H9 (cell line): ENCODE measurements around the gene PRMT5. TPM values are rescaled to one million over a fixed set of nuclear protein-coding genes. Genes with fewer than 3 reads are reported as not detected.

Experiments
- DNase-seq: peaks from one replicate; pipeline ENCODE4 v3.0.0-alpha.2; 2017
- H2AFZ ChIP-seq: one replicate; pipeline ENCODE4 v1.6.1; 2013; ENCODE audit warnings: mild to moderate bottlenecking, low read length, control low read depth, moderate library complexity
- H2AK5ac ChIP-seq: 2 replicates; pipeline ENCODE4 v1.6.1; 2013; ENCODE audit warnings: low read length, control low read depth, mixed read lengths; ENCODE audit not compliant: insufficient read length
- H2BK120ac ChIP-seq: one replicate; pipeline ENCODE4 v1.6.1; 2013; ENCODE audit warnings: low read depth, mild to moderate bottlenecking, low read length, control low read depth, inconsistent platforms; ENCODE audit not compliant: poor library complexity, severe bottlenecking
- H2BK12ac ChIP-seq: 2 replicates; pipeline ENCODE4 v1.6.1; 2013; ENCODE audit warnings: low read length, control low read depth, mixed read lengths, low read depth; ENCODE audit not compliant: insufficient read length
- H2BK15ac ChIP-seq: 2 replicates; pipeline ENCODE4 v1.6.1; 2013; ENCODE audit warnings: low read depth, low read length, control low read depth
- H2BK20ac ChIP-seq: one replicate; pipeline ENCODE4 v1.6.1; 2013; ENCODE audit warnings: low read depth, mild to moderate bottlenecking, low read length, control low read depth, inconsistent platforms; ENCODE audit not compliant: poor library complexity, severe bottlenecking
- H2BK5ac ChIP-seq: 2 replicates; pipeline ENCODE4 v1.6.1; 2013; ENCODE audit warnings: low read length, control low read depth, mixed read lengths; ENCODE audit not compliant: insufficient read length
- H3K14ac ChIP-seq: 2 replicates; pipeline ENCODE4 v1.6.1; 2013; ENCODE audit warnings: low read length, control low read depth; ENCODE audit not compliant: insufficient read depth
- H3K18ac ChIP-seq: 2 replicates; pipeline ENCODE4 v1.6.1; 2013; ENCODE audit warnings: low read depth, mild to moderate bottlenecking, mixed read lengths, low read length, control low read depth; ENCODE audit not compliant: insufficient read length
- H3K23ac ChIP-seq: 2 replicates; pipeline ENCODE4 v1.6.1; 2013; ENCODE audit warnings: low read length, control low read depth, mixed read lengths, low read depth; ENCODE audit not compliant: insufficient read length
- H3K23me2 ChIP-seq: 2 replicates; pipeline ENCODE4 v1.6.1; 2013; ENCODE audit warnings: low read depth, mild to moderate bottlenecking, mixed read lengths, low read length, control low read depth; ENCODE audit not compliant: insufficient read length, poor library complexity, severe bottlenecking
- H3K27ac ChIP-seq: 2 replicates; pipeline ENCODE4 v1.5.1; 2013; ENCODE audit warnings: low read length, control low read depth, mixed read lengths, low read depth; ENCODE audit not compliant: insufficient read length
- H3K27me3 ChIP-seq: 2 replicates; pipeline ENCODE4 v1.6.1; 2013; ENCODE audit warnings: low read length, control low read depth, inconsistent platforms; ENCODE audit not compliant: insufficient read depth
- H3K4ac ChIP-seq: 2 replicates; pipeline ENCODE4 v1.6.1; 2013; ENCODE audit warnings: low read depth, mild to moderate bottlenecking, control low read depth, inconsistent platforms, low read length, moderate library complexity
- H3K4me1 ChIP-seq: 2 replicates; pipeline ENCODE4 v1.6.1; 2013; ENCODE audit warnings: low read length, control low read depth, inconsistent platforms; ENCODE audit not compliant: insufficient read depth
- H3K4me2 ChIP-seq: 2 replicates; pipeline ENCODE4 v1.6.1; 2013; ENCODE audit warnings: low read length, control low read depth, mixed read lengths; ENCODE audit not compliant: insufficient read length, insufficient read depth
- H3K56ac ChIP-seq: 2 replicates; pipeline ENCODE4 v1.6.1; 2013; ENCODE audit warnings: low read depth, mild to moderate bottlenecking, mixed read lengths, low read length, control low read depth; ENCODE audit not compliant: insufficient read length
- H3K79me1 ChIP-seq: 2 replicates; pipeline ENCODE4 v1.6.1; 2013; ENCODE audit warnings: low read depth, mild to moderate bottlenecking, moderate library complexity, low read length, control low read depth, inconsistent platforms; ENCODE audit not compliant: insufficient read depth, poor library complexity, severe bottlenecking
- H3K79me2 ChIP-seq: 2 replicates; pipeline ENCODE4 v1.6.1; 2013; ENCODE audit warnings: low read length, control low read depth, inconsistent platforms; ENCODE audit not compliant: insufficient read depth
- H3K9ac ChIP-seq: 2 replicates; pipeline ENCODE4 v1.6.1; 2013; ENCODE audit warnings: low read length, control low read depth, mixed read lengths; ENCODE audit not compliant: insufficient read length; ENCODE audit errors: extremely low read depth
- H3K9me3 ChIP-seq: one replicate; pipeline ENCODE4 v1.6.1; 2013; ENCODE audit warnings: low read depth, low read length, inconsistent platforms; ENCODE audit not compliant: control insufficient read depth
- H3T11ph ChIP-seq: one replicate; pipeline ENCODE4 v1.6.1; 2013; ENCODE audit warnings: mild to moderate bottlenecking, low read length, control low read depth, inconsistent platforms
- H4K20me1 ChIP-seq: one replicate; pipeline ENCODE4 v1.6.1; 2013; ENCODE audit not compliant: control insufficient read depth, insufficient read length, insufficient read depth
- H4K5ac ChIP-seq: 2 replicates; pipeline ENCODE4 v1.6.1; 2013; ENCODE audit warnings: low read depth, mild to moderate bottlenecking, mixed read lengths, low read length, control low read depth; ENCODE audit not compliant: insufficient read length
- H4K8ac ChIP-seq: replicated peaks from 2 replicates; pipeline ENCODE4 v1.6.1; 2013; ENCODE audit warnings: low read length, control low read depth, mixed read lengths, low read depth; ENCODE audit not compliant: insufficient read length
- H4K91ac ChIP-seq: 2 replicates; pipeline ENCODE4 v1.6.1; 2013; ENCODE audit warnings: low read depth, mild to moderate bottlenecking, moderate library complexity, mixed read lengths, low read length, control low read depth; ENCODE audit not compliant: insufficient read length
- H3K27ac Mint-ChIP-seq, 3 experiments: 2 replicates in 2 of 3; 3 replicates in 1 of 3; pipeline ENCODE4 v1.8.0; 2020 to 2021; ENCODE audit warnings: mixed read lengths in 3 of 3, mild to moderate bottlenecking in 1 of 3, moderate library complexity in 1 of 3
- H3K27me3 Mint-ChIP-seq: 2 replicates; pipeline ENCODE4 v1.8.0; 2021; ENCODE audit warnings: low read depth, mild to moderate bottlenecking, moderate library complexity, mixed read lengths
- H3K36me3 Mint-ChIP-seq, 3 experiments: 2 replicates in 2 of 3; 3 replicates in 1 of 3; pipeline ENCODE4 v1.8.0; 2020 to 2021; ENCODE audit warnings: low read depth in 3 of 3, mixed read lengths in 3 of 3; ENCODE audit not compliant: insufficient read depth in 1 of 3
- H3K4me1 Mint-ChIP-seq, 2 experiments: 2 replicates each; pipeline ENCODE4 v1.8.0; 2020; ENCODE audit warnings: mixed read lengths in 2 of 2
- H3K4me3 Mint-ChIP-seq, 2 experiments: 2 replicates in 1 of 2; 3 replicates in 1 of 2; pipeline ENCODE4 v1.8.0; 2020 to 2021; ENCODE audit warnings: mild to moderate bottlenecking in 2 of 2, mixed read lengths in 2 of 2, moderate library complexity in 1 of 2
- H3K9me3 Mint-ChIP-seq, 2 experiments: 2 replicates in 1 of 2; 3 replicates in 1 of 2; pipeline ENCODE4 v1.8.0; 2020; ENCODE audit warnings: mild to moderate bottlenecking in 2 of 2, mixed read lengths in 2 of 2, moderate library complexity in 1 of 2
- CTCF ChIP-seq: fragments of 200-600 bp; sonication (generic); conservative IDR thresholded peaks from 3 replicates; pipeline ENCODE4 v1.8.0; 2021; ENCODE audit warnings: antibody characterized with exemption, mild to moderate bottlenecking
- WGBS: extraction: QIAGEN DNeasy Blood & Tissue Kit; methylation state at CpG from one replicate; pipeline ENCODE4 v1.1.7; 2013; ENCODE audit warnings: missing lambda C conversion rate, low lambda C conversion rate, mixed read lengths; ENCODE audit not compliant: insufficient read length; ENCODE audit errors: extremely low coverage; 5-methylcytosine and 5-hydroxymethylcytosine counted together
- total RNA-seq: library from RNA; stranded (reverse); gene quantifications from 2 replicates; pipeline ENCODE4 v1.2.1, GENCODE V29; 2021

The PRMT5 gene
- total RNA-seq, 1 experiment from 2014 or later = 141 TPM

- Histone ChIP-seq H2AK5ac (no peak overlapping the region), H3K9me3 (no peaks in the 10 kb centered on the region), H2AFZ (no peak overlapping the region), H3K23me2 (no peaks in the 10 kb centered on the region), H3K27me3 (no peaks in the 10 kb centered on the region), H3K23ac (no peak overlapping the region), H3K4me2 (no peak overlapping the region), H3K4ac (no peak overlapping the region), H2BK15ac (no peak overlapping the region), H4K5ac (no peak overlapping the region), H2BK20ac (no peak overlapping the region), H3K9ac (no peak overlapping the region), H2BK120ac (no peak overlapping the region), H3K79me2 (no peaks in the 10 kb centered on the region), H3K27ac (no peak overlapping the region), H3T11ph (no peak overlapping the region), H3K18ac (no peak overlapping the region), H4K91ac (no peak overlapping the region), H3K79me1 (no peaks in the 10 kb centered on the region), H2BK5ac (no peak overlapping the region), H4K20me1 (no peaks in the 10 kb centered on the region), H3K4me1 (no peaks in the 10 kb centered on the region), H2BK12ac (no peak overlapping the region), H4K8ac (no peak overlapping the region), H3K56ac (no peak overlapping the region), H3K14ac (no peak overlapping the region)
- no peak for DNase-seq
- no peaks in the 10 kb centered on the region for H3K9me3 Mint-ChIP-seq
- no peak overlapping the region; a peak in 1 of 7 replicates for H3K27ac Mint-ChIP-seq
- no CpG with 5 or more reads among the region's 2 CpGs for WGBS
- H3K4me1 Mint-ChIP-seq = peaks cover 11 to 15% of the 10 kb centered on the region in 2 experiments
- peaks cover 4% of the 10 kb centered on the region for H3K27me3 Mint-ChIP-seq
- H3K4me3 Mint-ChIP-seq = no peak overlapping the region
- no peak for TF ChIP-seq CTCF
- peaks cover 39 to 76% (median 61%) of the 10 kb centered on the region in 3 experiments for H3K36me3 Mint-ChIP-seq
Observed at GRCh38 chr14:22903742-22904087, 25.5 kb downstream of the PRMT5 start.
